ENCODE measurements around the gene RHCE.
"Not testable (repeated sequence)": the region's sequence is repeated elsewhere in the genome, so short reads cannot be mapped to it uniquely, and the experiment has no call there.

The RHCE gene

GRCh38 chr1:25450891-25451290 lies 30.3 kb upstream of the RHCE start:
- Histone ChIP-seq H3K27me3 (ENCODE audit: low read depth, low read length) (no peaks in the 10 kb centered on the region), H3K9me3 (ENCODE audit: control insufficient read depth in 1 of 2, low read length in 2 of 2) (no peaks in the 10 kb centered on the region), H3K36me3 (ENCODE audit: control insufficient read depth in 1 of 2, insufficient read depth in 2 of 2, low read length in 2 of 2) (peaks cover 15 to 29% of the 10 kb centered on the region in 2 donors), H3K27ac (ENCODE audit: low read length) (no peak overlapping the region), H3K4me1 (ENCODE audit: control insufficient read depth in 1 of 2, insufficient read depth in 2 of 2, low read length in 2 of 2) (no peaks in the 10 kb centered on the region), H3K4me3 (ENCODE audit: low read depth in 1 of 2, low read length in 2 of 2) (no peak overlapping the region)

GRCh38 chr1:25447547-25447946 lies 26.9 kb upstream of the RHCE start:
- peaks cover 9 to 29% of the 10 kb centered on the region in 2 donors for H3K36me3 ChIP-seq (ENCODE audit: control insufficient read depth in 1 of 2, insufficient read depth in 2 of 2, low read length in 2 of 2)
- no peak overlapping the region for H3K27ac ChIP-seq (ENCODE audit: low read length)
- no peaks in the 10 kb centered on the region for H3K9me3 ChIP-seq (ENCODE audit: control insufficient read depth in 1 of 2, low read length in 2 of 2)
- no peak overlapping the region for H3K4me3 ChIP-seq (ENCODE audit: low read depth in 1 of 2, low read length in 2 of 2)
- H3K27me3 ChIP-seq (ENCODE audit: low read depth, low read length): no peaks in the 10 kb centered on the region
- H3K4me1 ChIP-seq (ENCODE audit: control insufficient read depth in 1 of 2, insufficient read depth in 2 of 2, low read length in 2 of 2): peaks cover 0 to 1% of the 10 kb centered on the region in 2 donors

- Histone ChIP-seq H3K4me3 (ENCODE audit: low read depth in 1 of 2, low read length in 2 of 2) (no peak overlapping the region), H3K36me3 (ENCODE audit: control insufficient read depth in 1 of 2, insufficient read depth in 2 of 2, low read length in 2 of 2) (peaks cover 9 to 29% of the 10 kb centered on the region in 2 donors), H3K27me3 (ENCODE audit: low read depth, low read length) (no peaks in the 10 kb centered on the region), H3K4me1 (ENCODE audit: control insufficient read depth in 1 of 2, insufficient read depth in 2 of 2, low read length in 2 of 2) (peaks cover 0 to 8% of the 10 kb centered on the region in 2 donors), H3K27ac (ENCODE audit: low read length) (no peak overlapping the region), H3K9me3 (ENCODE audit: control insufficient read depth in 1 of 2, low read length in 2 of 2) (no peaks in the 10 kb centered on the region)
Measured at GRCh38 chr1:25445993-25446538, 25.4 kb upstream of the RHCE start.

GRCh38 chr1:25444604-25445003 lies 24.0 kb upstream of the RHCE start:
- H3K9me3 ChIP-seq (ENCODE audit: control insufficient read depth in 1 of 2, low read length in 2 of 2): not testable (repeated sequence)
- peaks cover 3 to 21% of the 10 kb centered on the region in 2 donors for H3K36me3 ChIP-seq (ENCODE audit: control insufficient read depth in 1 of 2, insufficient read depth in 2 of 2, low read length in 2 of 2)

GRCh38 chr1:25443030-25443699 lies 22.5 kb upstream of the RHCE start:
- Histone ChIP-seq H3K36me3 (ENCODE audit: control insufficient read depth in 1 of 2, insufficient read depth in 2 of 2, low read length in 2 of 2) (peaks cover 0 to 15% of the 10 kb centered on the region in 2 donors), H3K9me3 (ENCODE audit: control insufficient read depth in 1 of 2, low read length in 2 of 2) (no peaks in the 10 kb centered on the region), H3K4me3 (ENCODE audit: low read depth in 1 of 2, low read length in 2 of 2) (no peak overlapping the region), H3K27me3 (ENCODE audit: low read depth, low read length) (no peaks in the 10 kb centered on the region), H3K27ac (ENCODE audit: low read length) (no peak overlapping the region), H3K4me1 (ENCODE audit: control insufficient read depth in 1 of 2, insufficient read depth in 2 of 2, low read length in 2 of 2) (peaks cover 0 to 8% of the 10 kb centered on the region in 2 donors)

More at GRCh38 chr1:25444604-25445003, 24.0 kb upstream of the RHCE start:
- not testable (repeated sequence) for H3K27ac ChIP-seq (ENCODE audit: low read length); H3K27me3 ChIP-seq (ENCODE audit: low read depth, low read length); H3K4me1 ChIP-seq (ENCODE audit: control insufficient read depth in 1 of 2, insufficient read depth in 2 of 2, low read length in 2 of 2); H3K4me3 ChIP-seq (ENCODE audit: low read depth in 1 of 2, low read length in 2 of 2)

DNA sequence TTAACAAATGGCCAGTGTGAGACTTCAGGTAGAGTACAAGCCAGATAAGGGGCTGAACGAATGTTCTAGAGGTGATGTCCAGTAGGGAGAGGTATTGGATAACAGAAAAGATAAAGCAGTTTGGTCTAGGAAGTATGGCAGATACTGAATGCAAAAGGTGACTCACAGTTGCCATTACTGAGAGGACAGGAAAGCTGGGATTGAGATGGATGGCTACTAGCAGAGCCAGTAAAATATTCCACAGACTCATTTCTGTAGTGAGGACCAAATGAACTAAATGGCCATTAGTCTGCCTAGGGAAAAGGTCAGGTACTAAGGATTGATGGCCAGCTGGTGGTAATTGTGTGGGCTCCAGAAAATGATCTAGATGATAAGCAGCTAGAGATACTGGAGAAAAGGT lies 21.6 kb upstream of the RHCE start:
- Histone ChIP-seq H3K9me3 (ENCODE audit: control insufficient read depth in 1 of 2, low read length in 2 of 2) (no peaks in the 10 kb centered on the region), H3K4me3 (ENCODE audit: low read depth in 1 of 2, low read length in 2 of 2) (no peak overlapping the region), H3K27ac (ENCODE audit: low read length) (no peak overlapping the region), H3K4me1 (ENCODE audit: control insufficient read depth in 1 of 2, insufficient read depth in 2 of 2, low read length in 2 of 2) (peaks cover 0 to 8% of the 10 kb centered on the region in 2 donors), H3K36me3 (ENCODE audit: control insufficient read depth in 1 of 2, insufficient read depth in 2 of 2, low read length in 2 of 2) (peaks cover 0 to 5% of the 10 kb centered on the region in 2 donors), H3K27me3 (ENCODE audit: low read depth, low read length) (no peaks in the 10 kb centered on the region)

GRCh38 chr1:25439287-25439686 lies 18.7 kb upstream of the RHCE start:
- H3K36me3 ChIP-seq (ENCODE audit: control insufficient read depth in 1 of 2, insufficient read depth in 2 of 2, low read length in 2 of 2): no peaks in the 10 kb centered on the region

DNA sequence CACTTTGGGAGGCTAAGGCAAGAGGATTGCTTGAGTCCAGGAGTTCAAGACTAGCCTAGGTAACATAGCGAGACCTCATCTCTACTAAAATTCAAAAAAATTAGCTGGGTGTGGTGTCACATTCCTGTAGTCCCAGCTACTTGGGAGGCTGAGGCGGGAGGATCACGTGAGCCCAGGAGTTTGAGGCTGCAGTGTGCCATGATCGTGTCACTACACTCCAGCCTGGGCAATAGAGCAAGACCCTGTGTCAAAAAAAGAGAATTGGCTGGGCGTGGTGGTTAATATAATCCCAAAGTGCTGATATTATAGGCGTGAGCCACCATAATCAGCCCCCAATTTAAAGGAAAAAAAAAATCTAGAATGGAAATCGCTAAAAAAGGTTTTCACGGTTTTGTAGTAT lies 17.0 kb upstream of the RHCE start:
- Histone ChIP-seq H3K27ac (ENCODE audit: low read length) (no peak overlapping the region), H3K9me3 (ENCODE audit: control insufficient read depth in 1 of 2, low read length in 2 of 2) (no peaks in the 10 kb centered on the region), H3K36me3 (ENCODE audit: control insufficient read depth in 1 of 2, insufficient read depth in 2 of 2, low read length in 2 of 2) (no peaks in the 10 kb centered on the region), H3K27me3 (ENCODE audit: low read depth, low read length) (no peaks in the 10 kb centered on the region), H3K4me1 (ENCODE audit: control insufficient read depth in 1 of 2, insufficient read depth in 2 of 2, low read length in 2 of 2) (peaks cover 29 to 48% of the 10 kb centered on the region in 2 donors), H3K4me3 (ENCODE audit: low read depth in 1 of 2, low read length in 2 of 2) (no peak overlapping the region)

More at GRCh38 chr1:25439287-25439686, 18.7 kb upstream of the RHCE start:
- Histone ChIP-seq H3K4me1 (ENCODE audit: control insufficient read depth in 1 of 2, insufficient read depth in 2 of 2, low read length in 2 of 2) (peaks cover 22 to 34% of the 10 kb centered on the region in 2 donors), H3K27ac (ENCODE audit: low read length) (no peak overlapping the region), H3K4me3 (ENCODE audit: low read depth in 1 of 2, low read length in 2 of 2) (no peak overlapping the region), H3K9me3 (ENCODE audit: control insufficient read depth in 1 of 2, low read length in 2 of 2) (no peaks in the 10 kb centered on the region), H3K27me3 (ENCODE audit: low read depth, low read length) (no peaks in the 10 kb centered on the region)

DNA sequence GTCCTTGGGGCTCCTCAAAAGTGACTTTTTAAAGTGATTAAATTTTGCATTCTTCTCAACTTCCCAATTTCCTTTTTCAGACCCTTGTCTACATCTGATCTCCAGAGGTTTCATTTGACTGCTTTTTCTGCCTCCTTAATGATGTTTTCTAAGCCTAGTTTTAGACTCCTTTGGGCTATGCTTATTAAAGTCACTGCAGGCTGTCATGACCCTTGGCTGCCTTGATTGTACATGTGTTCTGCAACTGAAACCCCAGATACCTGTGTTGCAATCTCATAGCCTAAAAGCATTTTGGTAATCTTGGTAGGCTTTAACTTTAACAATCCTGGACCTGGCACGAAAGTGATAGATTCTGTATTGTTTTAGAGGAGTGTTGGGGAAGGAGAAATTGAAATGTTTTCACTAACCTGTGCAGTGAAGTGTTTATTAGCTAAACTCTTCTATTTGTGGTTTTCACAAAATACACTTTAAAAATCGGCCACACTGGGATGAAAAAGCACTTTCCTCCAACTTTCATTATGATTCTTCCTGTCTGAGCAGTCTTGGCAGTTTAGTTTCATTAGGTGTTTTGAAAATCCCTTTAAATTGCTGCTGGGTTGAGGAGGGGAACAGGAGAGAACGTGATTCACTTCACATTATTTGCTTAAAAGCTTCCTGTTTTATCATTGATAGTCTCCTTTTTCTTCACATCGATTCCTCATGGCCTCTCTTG lies 14.9 kb upstream of the RHCE start:
- Histone ChIP-seq H3K36me3 (ENCODE audit: control insufficient read depth in 1 of 2, insufficient read depth in 2 of 2, low read length in 2 of 2) (no peaks in the 10 kb centered on the region), H3K27ac (ENCODE audit: low read length) (peak overlapping the region; percentile 10), H3K9me3 (ENCODE audit: control insufficient read depth in 1 of 2, low read length in 2 of 2) (no peaks in the 10 kb centered on the region), H3K4me3 (ENCODE audit: low read depth in 1 of 2, low read length in 2 of 2) (peak overlapping the region in 1 of 2 donors; percentile 9), H3K27me3 (ENCODE audit: low read depth, low read length) (no peaks in the 10 kb centered on the region), H3K4me1 (ENCODE audit: control insufficient read depth in 1 of 2, insufficient read depth in 2 of 2, low read length in 2 of 2) (peaks cover 40 to 45% of the 10 kb centered on the region in 2 donors)

DNA sequence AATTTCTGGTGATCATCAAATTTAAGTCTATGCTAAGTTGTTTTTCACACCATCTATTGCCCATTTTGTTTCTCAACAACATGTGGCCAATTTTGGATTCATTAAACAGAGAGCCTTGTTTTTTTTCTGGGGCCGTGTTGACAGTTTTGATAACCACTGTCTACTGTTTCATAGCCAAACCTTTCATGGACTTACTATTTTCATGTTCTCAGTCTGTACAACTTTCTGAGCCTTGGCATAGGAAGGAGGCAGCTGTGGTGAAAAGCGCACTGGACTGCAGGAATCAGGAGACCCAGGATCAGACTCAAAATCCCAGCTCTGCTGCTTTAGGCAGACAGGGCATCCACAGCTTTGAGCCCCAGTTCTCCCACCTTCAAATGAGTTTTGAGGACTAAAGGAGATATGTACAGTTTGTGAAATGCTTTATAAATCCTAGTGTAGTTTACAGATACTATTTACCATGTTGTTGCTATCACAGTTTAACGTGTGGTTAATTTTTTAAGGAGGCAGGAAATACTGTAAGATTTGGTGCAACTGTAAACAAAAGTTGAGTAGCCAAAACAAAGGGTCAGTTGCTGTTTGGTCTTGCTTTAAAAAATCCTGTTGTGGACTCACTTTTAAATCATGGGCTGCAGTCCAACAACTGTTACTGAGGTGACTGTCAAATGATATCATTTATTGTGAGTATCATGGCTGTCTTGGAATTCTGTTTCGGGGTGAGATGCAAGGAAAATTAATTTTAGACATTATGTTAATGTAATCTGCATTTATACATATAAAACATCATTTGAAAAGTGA lies 13.0 kb upstream of the RHCE start:
- Histone ChIP-seq H3K4me3 (ENCODE audit: low read depth in 1 of 2, low read length in 2 of 2) (peak overlapping the region in 1 of 2 donors; percentile 19), H3K27ac (ENCODE audit: low read length) (peak overlapping the region; percentile 19), H3K4me1 (ENCODE audit: control insufficient read depth in 1 of 2, insufficient read depth in 2 of 2, low read length in 2 of 2) (peaks cover 40 to 45% of the 10 kb centered on the region in 2 donors), H3K27me3 (ENCODE audit: low read depth, low read length) (no peaks in the 10 kb centered on the region), H3K36me3 (ENCODE audit: control insufficient read depth in 1 of 2, insufficient read depth in 2 of 2, low read length in 2 of 2) (no peaks in the 10 kb centered on the region), H3K9me3 (ENCODE audit: control insufficient read depth in 1 of 2, low read length in 2 of 2) (no peaks in the 10 kb centered on the region)
